Endothelial cell of umbilical vein (primary cell): ENCODE data around the gene COPS7B. TPM values are rescaled to one million over a fixed set of nuclear protein-coding genes. Genes with fewer than 3 reads are reported as not detected.

Source experiments
- BruUV-seq: library from RNA; stranded (reverse); fragments of 400-500 nt; replicated peaks from 2 replicates; lab custom pipeline; 2021; lab: Mats Ljungman, UMichigan
- CTCF ChIA-PET: fragments of 300-600, 350-600 bp; sonication (Branson Sonifier 250); formaldehyde crosslinking; loops from one replicate; lab custom pipeline; 2021; ENCODE audit warnings: antibody characterized with exemption, inconsistent platforms; lab: Charles Lee
- POLR2A ChIA-PET: fragments of 300-600, 350-600 bp; sonication (Branson Sonifier 250); formaldehyde crosslinking; loops from one replicate; lab custom pipeline; 2021; ENCODE audit warnings: antibody characterized with exemption, inconsistent platforms; lab: Charles Lee
- DNase-seq: peaks from one replicate; pipeline ENCODE4 v3.0.0-alpha.2; 2011; ENCODE audit warnings: low read depth, low spot score
- FAIRE-seq: peaks from 2 replicates; lab custom pipeline; 2011; peaks lifted over from hg19 to GRCh38; lab: Jason Lieb, UNC
- H2AFZ ChIP-seq: 2 replicates; pipeline ENCODE4 v1.6.0; 2012; ENCODE audit warnings: low read depth, low read length, control low read depth, inconsistent platforms
- H3K27ac ChIP-seq: 2 replicates; pipeline ENCODE4 v1.5.1; 2011; ENCODE audit warnings: low read depth, mild to moderate bottlenecking, control low read depth, low read length, moderate library complexity; ENCODE audit not compliant: insufficient read depth
- H3K27me3 ChIP-seq, 2 experiments: 2 replicates each; pipeline versions ENCODE4 v1.6.0 to v1.6.1; 2011; ENCODE audit warnings: low read length in 2 of 2, mixed read lengths in 1 of 2; ENCODE audit not compliant: control insufficient read depth in 2 of 2, insufficient read depth in 2 of 2
- H3K36me3 ChIP-seq, 2 experiments: 2 replicates in 1 of 2; 3 replicates in 1 of 2; pipeline ENCODE4 v1.5.1; 2011; ENCODE audit warnings: low read length in 2 of 2, mild to moderate bottlenecking in 1 of 2, moderate library complexity in 1 of 2; ENCODE audit not compliant: control insufficient read depth in 2 of 2, insufficient read depth in 2 of 2; ENCODE audit errors: extremely low read depth in 1 of 2
- H3K4me1 ChIP-seq: 3 replicates; pipeline ENCODE4 v1.5.1; 2011; ENCODE audit warnings: mild to moderate bottlenecking, low read length; ENCODE audit not compliant: control insufficient read depth, insufficient read depth; ENCODE audit errors: extremely low read depth
- H3K4me2 ChIP-seq: 2 replicates; pipeline ENCODE4 v1.6.1; 2011; ENCODE audit warnings: low read length, control low read depth, mixed read lengths; ENCODE audit not compliant: insufficient read depth
- H3K4me3 ChIP-seq, 3 experiments: fragments of 200-600 bp in 1 of 3; sonication (generic), shearing (Covaris generic) in 1 of 3; replicated peaks in 1 of 3; 2 replicates each; pipeline ENCODE4 v1.5.1; 2011 to 2016; ENCODE audit warnings: control low read depth in 3 of 3, low read length in 3 of 3, mild to moderate bottlenecking in 2 of 3, inconsistent platforms in 1 of 3, low read depth in 1 of 3, moderate library complexity in 1 of 3; ENCODE audit not compliant: insufficient read depth in 1 of 3
- H3K79me2 ChIP-seq: 2 replicates; pipeline ENCODE4 v1.6.0; 2012; ENCODE audit warnings: low read length, inconsistent platforms; ENCODE audit not compliant: control insufficient read depth, insufficient read depth
- H3K9ac ChIP-seq: replicated peaks from 2 replicates; pipeline ENCODE3; 2011; ENCODE audit warnings: low read length, control low read depth; ENCODE audit not compliant: insufficient read depth; ENCODE audit errors: extremely low read depth
- H3K9me1 ChIP-seq: replicated peaks from 3 replicates; pipeline ENCODE4 v1.6.0; 2011; ENCODE audit warnings: mild to moderate bottlenecking, low read length; ENCODE audit not compliant: control insufficient read depth, insufficient read depth; ENCODE audit errors: extremely low read depth
- H3K9me3 ChIP-seq: replicated peaks from 2 replicates; pipeline ENCODE4 v1.5.1; 2012; ENCODE audit warnings: low read length, inconsistent platforms; ENCODE audit not compliant: control insufficient read depth, insufficient read depth
- H4K20me1 ChIP-seq: replicated peaks from 2 replicates; pipeline ENCODE3; 2011; ENCODE audit warnings: mild to moderate bottlenecking, low read length; ENCODE audit not compliant: control insufficient read depth, insufficient read depth; ENCODE audit errors: extremely low read depth
- FOS ChIP-seq: IDR thresholded peaks from 2 replicates; pipeline ENCODE4 v1.6.1; 2011; ENCODE audit warnings: mild to moderate bottlenecking, low read length, moderate library complexity, borderline replicate concordance; ENCODE audit not compliant: insufficient read depth
- GATA2 ChIP-seq: IDR thresholded peaks from 2 replicates; pipeline ENCODE4 v1.7.0; 2011; ENCODE audit warnings: low read depth, mild to moderate bottlenecking, moderate library complexity, mixed read lengths, low read length; ENCODE audit not compliant: insufficient read length, insufficient read depth
- JUN ChIP-seq: IDR thresholded peaks from 2 replicates; pipeline ENCODE4 v1.6.1; 2011; ENCODE audit warnings: borderline replicate concordance, low read depth; ENCODE audit not compliant: insufficient read length, insufficient read depth
- MYC ChIP-seq: IDR thresholded peaks from one replicate; pipeline ENCODE4 v1.6.1; 2011; ENCODE audit warnings: mild to moderate bottlenecking, low read depth, low read length
- POLR2A ChIP-seq: IDR thresholded peaks from 2 replicates; pipeline ENCODE4 v1.6.1; 2012; ENCODE audit warnings: low read depth, mild to moderate bottlenecking, control low read depth, low read length
- POLR2AphosphoS5 ChIP-seq: IDR thresholded peaks from 2 replicates; pipeline ENCODE4 v1.6.1; 2012; ENCODE audit warnings: low read depth, mild to moderate bottlenecking, control low read depth, low read length, moderate library complexity; ENCODE audit not compliant: insufficient read depth
- dilution Hi-C: fragments of 300-500 bp; cut with MboI; formaldehyde crosslinking; loops from one replicate; pipeline ENCODE4 v1.15.0; 2019; ENCODE audit warnings: low sequenced_read_pairs; ENCODE audit not compliant: extremely low pct_ligation_motif_present
- intact Hi-C: fragments of 100-400 bp; cut with micrococcal nuclease; formaldehyde crosslinking; loops from one replicate; pipeline ENCODE4 v1.10.0; 2022
- polyA plus RNA-seq, 4 experiments: library from polyadenylated mRNA; depleted of rRNA in 3 of 4; stranded (reverse) in 3 of 4; unstranded in 1 of 4; fragments of >200 nt; gene quantifications; 2 replicates each; pipeline versions ENCODE4 v1.2.1 to v1.2.3, GENCODE V29; 2011 to 2012; ENCODE audit warnings: missing spikeins in 1 of 4
- total RNA-seq: library from RNA; stranded (reverse); gene quantifications from 2 replicates; pipeline ENCODE4 v1.2.3, GENCODE V29; 2021
- TF ChIP-seq, protein P1 (sequence below), 2 donors: IDR thresholded peaks; 1 replicate in 1 of 2; 2 replicates in 1 of 2; pipeline ENCODE4 v1.5.1; 2011; ENCODE audit warnings: low read length in 2 of 2, mild to moderate bottlenecking in 2 of 2, moderate library complexity in 2 of 2, control low read depth in 1 of 2, inconsistent platforms in 1 of 2, low read depth in 1 of 2; ENCODE audit not compliant: insufficient read depth in 1 of 2; ENCODE audit errors: extremely low read depth in 1 of 2

The COPS7B gene
- total and polyA plus RNA-seq, 2 donors (not counting 3 experiments of a cell fraction or from before 2014, with no cell fraction given) = 50.3 to 59.2 TPM

DNA sequence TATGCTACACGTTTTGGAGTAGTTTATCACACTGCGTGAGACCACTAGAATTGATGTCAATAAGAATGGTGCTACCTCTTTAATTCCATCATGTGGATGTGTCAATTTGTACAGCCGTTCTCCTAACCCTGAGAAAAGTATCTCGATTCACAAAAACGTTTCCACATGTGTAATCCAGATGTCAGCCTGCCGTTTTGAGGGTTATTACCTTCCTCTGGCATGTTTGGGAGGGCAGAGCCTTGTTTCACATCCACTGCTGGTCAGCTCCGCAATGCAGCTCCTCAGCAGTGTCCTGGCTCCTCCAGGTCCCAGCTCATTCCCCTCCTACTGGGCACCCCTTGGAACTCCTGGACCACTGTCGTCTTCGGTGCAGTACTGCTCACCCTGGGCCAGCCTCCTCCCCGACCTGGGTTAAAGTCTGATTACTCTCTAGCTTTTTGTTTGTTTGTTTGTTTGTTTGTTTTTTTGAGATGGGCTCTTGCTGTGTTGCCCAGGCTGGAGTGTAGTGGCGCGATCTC, 34.6 kb downstream of the COPS7B start:
- no TSS peak for BruUV-seq
- Histone ChIP-seq H4K20me1 (no peaks in the 10 kb centered on the region), H3K36me3 (no peaks in the 10 kb centered on the region), H3K27ac (no peak overlapping the region), H3K9ac (no peak overlapping the region), H2AFZ (no peak overlapping the region), H3K4me2 (no peak overlapping the region), H3K9me1 (no peaks in the 10 kb centered on the region), H3K4me3 (no peak overlapping the region), H3K27me3 (no peaks in the 10 kb centered on the region), H3K9me3 (no peaks in the 10 kb centered on the region), H3K79me2 (no peaks in the 10 kb centered on the region), H3K4me1 (no peaks in the 10 kb centered on the region)
- POLR2A ChIA-PET = no interaction called here
- TF ChIP-seq POLR2AphosphoS5 (no peak), FOS (no peak), POLR2A (no peak), JUN (no peak), GATA2 (no peak), MYC (no peak)
- TF ChIP-seq, protein P1, sequence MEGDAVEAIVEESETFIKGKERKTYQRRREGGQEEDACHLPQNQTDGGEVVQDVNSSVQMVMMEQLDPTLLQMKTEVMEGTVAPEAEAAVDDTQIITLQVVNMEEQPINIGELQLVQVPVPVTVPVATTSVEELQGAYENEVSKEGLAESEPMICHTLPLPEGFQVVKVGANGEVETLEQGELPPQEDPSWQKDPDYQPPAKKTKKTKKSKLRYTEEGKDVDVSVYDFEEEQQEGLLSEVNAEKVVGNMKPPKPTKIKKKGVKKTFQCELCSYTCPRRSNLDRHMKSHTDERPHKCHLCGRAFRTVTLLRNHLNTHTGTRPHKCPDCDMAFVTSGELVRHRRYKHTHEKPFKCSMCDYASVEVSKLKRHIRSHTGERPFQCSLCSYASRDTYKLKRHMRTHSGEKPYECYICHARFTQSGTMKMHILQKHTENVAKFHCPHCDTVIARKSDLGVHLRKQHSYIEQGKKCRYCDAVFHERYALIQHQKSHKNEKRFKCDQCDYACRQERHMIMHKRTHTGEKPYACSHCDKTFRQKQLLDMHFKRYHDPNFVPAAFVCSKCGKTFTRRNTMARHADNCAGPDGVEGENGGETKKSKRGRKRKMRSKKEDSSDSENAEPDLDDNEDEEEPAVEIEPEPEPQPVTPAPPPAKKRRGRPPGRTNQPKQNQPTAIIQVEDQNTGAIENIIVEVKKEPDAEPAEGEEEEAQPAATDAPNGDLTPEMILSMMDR (IDR thresholded peaks at IDR 0.05; ENCODE audit: extremely low read depth in 1 of 2, insufficient read depth in 1 of 2, low read depth in 1 of 2, low read length in 2 of 2) = no peak
- DNase-seq (no peak), FAIRE-seq (no peak)
- CTCF ChIA-PET = interaction anchor here (0.6 kb wide), 1 partner anchor 79 kb away, joined by 4 read pairs; no protein-coding TSS in a partner anchor
- dilution Hi-C loops = no loop called here
- intact Hi-C loops = no loop called here
